Activated CD4-positive, alpha-beta T cell treated with anti-CD3 and anti-CD28 coated beads, Interleukin-2, amount 10 ng/mL, durations not matched to agents 24 days and 14 days (primary cell): Measurements from ENCODE around the gene KCNK18. TPM values are rescaled to one million over a fixed set of nuclear protein-coding genes. Genes with fewer than 3 reads are reported as not detected.

ENCODE experiments used
- DNase-seq: peaks from one replicate; pipeline ENCODE4 v3.0.0; 2022
- H3K27ac Mint-ChIP-seq: one replicate; pipeline ENCODE4 v1.8.0; 2022; ENCODE audit warnings: mild to moderate bottlenecking, mixed read lengths
- H3K27me3 Mint-ChIP-seq: one replicate; pipeline ENCODE4 v1.8.0; 2022; ENCODE audit warnings: mixed read lengths
- H3K36me3 Mint-ChIP-seq: one replicate; pipeline ENCODE4 v1.8.0; 2022; ENCODE audit warnings: low read depth, mild to moderate bottlenecking, mixed read lengths
- H3K4me1 Mint-ChIP-seq: one replicate; pipeline ENCODE4 v1.8.0; 2021; ENCODE audit warnings: mixed read lengths
- H3K4me3 Mint-ChIP-seq: one replicate; pipeline ENCODE4 v1.8.0; 2022; ENCODE audit warnings: mild to moderate bottlenecking, moderate library complexity, mixed read lengths
- H3K9me3 Mint-ChIP-seq: one replicate; pipeline ENCODE4 v1.8.0; 2021; ENCODE audit warnings: mixed read lengths
- intact Hi-C: fragments of 100-400 bp; cut with micrococcal nuclease; formaldehyde crosslinking; loops from one replicate; pipeline ENCODE4 v1.15.1; 2023
- total RNA-seq: library from RNA; stranded (reverse); gene quantifications from 2 replicates; pipeline ENCODE4 v1.2.3, GENCODE V29; 2022

KCNK18 gene
- total RNA-seq, 1 donor from 2014 or later = not detected

GRCh38 chr10:117256910-117257309 is 59.6 kb downstream of the KCNK18 start:
- H3K4me3 Mint-ChIP-seq = no peak overlapping the region
- intact Hi-C loops = no loop called here
- peaks cover 18% of the 10 kb centered on the region for H3K27me3 Mint-ChIP-seq
- no peaks in the 10 kb centered on the region for H3K9me3 Mint-ChIP-seq
- no peaks in the 10 kb centered on the region for H3K36me3 Mint-ChIP-seq
- no peak for DNase-seq
- H3K4me1 Mint-ChIP-seq = peaks cover 12% of the 10 kb centered on the region
- no peak overlapping the region for H3K27ac Mint-ChIP-seq

- Mint-ChIP-seq H3K27me3 (peaks cover 18% of the 10 kb centered on the region), H3K9me3 (no peaks in the 10 kb centered on the region), H3K27ac (no peak overlapping the region), H3K4me1 (peaks cover 12% of the 10 kb centered on the region), H3K36me3 (no peaks in the 10 kb centered on the region), H3K4me3 (no peak overlapping the region)
- intact Hi-C loops = no loop called here
- no peak for DNase-seq
Measured at GRCh38 chr10:117257721-117258120, 60.4 kb downstream of the KCNK18 start.

GRCh38 chr10:117259279-117259678 is 62.0 kb downstream of the KCNK18 start:
- intact Hi-C loops = no loop called here
- Mint-ChIP-seq H3K4me1 (peaks cover 12% of the 10 kb centered on the region), H3K27me3 (peaks cover 18% of the 10 kb centered on the region), H3K27ac (no peak overlapping the region), H3K9me3 (no peaks in the 10 kb centered on the region), H3K36me3 (no peaks in the 10 kb centered on the region), H3K4me3 (no peak overlapping the region)
- no peak for DNase-seq

Other genes with a start within 250 kb of the KCNK18 start
- 0.05 and 0.07 TPM in 2 replicates for gene SHTN1, start 192.3 kb upstream of the KCNK18 start, total RNA-seq
- not detected in 2 replicates for gene VAX1, start 59.2 kb upstream of the KCNK18 start, total RNA-seq
- gene SLC18A2, start 43.6 kb downstream of the KCNK18 start, total RNA-seq = not detected in 2 replicates
- 23.3 and 23.5 TPM in 2 replicates for gene PDZD8, start 178.0 kb downstream of the KCNK18 start, total RNA-seq